HG03378 (cell line): ENCODE measurements around the gene ITPKC.

Experiments
- ATAC-seq: cut with Tn5 transposase; IDR thresholded peaks from one replicate; pipeline ENCODE4 v1.9.1; 2021; ENCODE audit warnings: mild to moderate bottlenecking, moderate library complexity; ENCODE audit not compliant: unreplicated experiment

The ITPKC gene

GRCh38 chr19:40690050-40690692 lies 26.7 kb upstream of the ITPKC start, which contains the start of gene NUMBL:
TSS of gene NUMBL (minus strand) at chr19:40690651. CDS start at chr19:40690483, 168 bp downstream.
- no peak for ATAC-seq

- no peak for ATAC-seq
Measured at GRCh38 chr19:40690693-40691420, 26.1 kb upstream of the ITPKC start.

- no peak for ATAC-seq
Measured at GRCh38 chr19:40691421-40692211, 25.3 kb upstream of the ITPKC start.

- ATAC-seq = no peak
Measured at GRCh38 chr19:40692212-40692551, 24.7 kb upstream of the ITPKC start.

GRCh38 chr19:40693150-40693788 lies 23.6 kb upstream of the ITPKC start:
- no peak for ATAC-seq

GRCh38 chr19:40693896-40694295 lies 23.0 kb upstream of the ITPKC start:
- no peak for ATAC-seq

GRCh38 chr19:40695881-40696280 lies 21.0 kb upstream of the ITPKC start:
- no peak for ATAC-seq

- no peak for ATAC-seq
Measured at GRCh38 chr19:40697007-40697406, 19.9 kb upstream of the ITPKC start.

GRCh38 chr19:40700083-40700482 lies 16.8 kb upstream of the ITPKC start:
- no peak for ATAC-seq

GRCh38 chr19:40701758-40702157 lies 15.2 kb upstream of the ITPKC start:
- no peak for ATAC-seq

GRCh38 chr19:40702337-40703012 lies 14.4 kb upstream of the ITPKC start:
- no peak for ATAC-seq

- no peak for ATAC-seq
Measured at GRCh38 chr19:40703029-40703755, 13.7 kb upstream of the ITPKC start.

GRCh38 chr19:40704491-40705361 lies 12.2 kb upstream of the ITPKC start:
- ATAC-seq = no peak

- ATAC-seq = no peak
Measured at GRCh38 chr19:40705362-40705651, 11.6 kb upstream of the ITPKC start.

GRCh38 chr19:40705950-40706619 lies 10.8 kb upstream of the ITPKC start:
- no peak for ATAC-seq

- no peak for ATAC-seq
Measured at GRCh38 chr19:40707615-40708014, 9.3 kb upstream of the ITPKC start.

- no peak for ATAC-seq
Measured at GRCh38 chr19:40709817-40710216, 7.1 kb upstream of the ITPKC start.

GRCh38 chr19:40713939-40714338 lies 3.0 kb upstream of the ITPKC start:
- no peak for ATAC-seq
